Activated T-helper 1 cell treated with Interleukin-2 at 50 U/mL for 16 hours (primary cell): Measurements from ENCODE around the gene ADAMTS2.

Source experiments
- DNase-seq: peaks from one replicate; pipeline ENCODE4 v3.0.0-alpha.2; 2020; ENCODE audit warnings: low read depth

The ADAMTS2 gene

DNA sequence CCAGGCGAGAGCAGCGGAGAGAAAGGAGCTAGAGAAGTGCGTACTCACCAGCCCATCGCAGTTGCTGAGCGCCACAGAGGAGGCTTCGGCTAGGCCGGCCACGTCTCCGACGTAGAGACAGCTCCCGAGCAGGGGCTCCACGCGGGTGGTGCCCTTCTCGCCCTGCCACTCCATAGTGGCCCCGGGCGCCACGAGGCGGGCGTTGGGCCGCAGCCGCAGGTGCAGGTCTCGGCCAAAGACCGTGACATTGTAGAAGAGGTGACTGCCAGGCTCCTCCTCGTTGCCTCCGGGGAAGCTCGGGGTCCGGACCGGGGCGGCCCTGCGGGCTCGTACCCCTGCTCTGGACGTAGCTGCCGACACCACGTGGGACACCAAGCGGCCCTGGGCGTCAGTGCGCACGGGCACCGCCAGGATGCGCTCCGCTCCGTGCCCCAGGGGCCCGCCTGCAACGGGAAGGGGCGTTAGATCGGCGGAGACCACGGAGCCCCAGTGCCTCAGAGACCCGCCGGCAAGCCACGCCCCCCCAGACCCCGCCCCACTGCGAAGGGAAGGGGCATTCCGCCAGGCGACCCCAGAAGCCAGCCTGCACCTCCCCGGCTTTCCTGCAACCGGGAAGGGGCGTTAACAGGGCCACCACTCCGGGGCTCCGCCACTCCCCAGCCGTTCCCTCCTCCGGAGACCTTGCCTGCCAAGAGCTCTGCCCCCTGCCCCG lies 1.4 kb downstream of the ADAMTS2 start:
- no peak for DNase-seq

GRCh38 chr5:179343021-179343718 lies 2.1 kb downstream of the ADAMTS2 start:
- no peak for DNase-seq

- no peak for DNase-seq
Measured at GRCh38 chr5:179342577-179342976, 2.7 kb downstream of the ADAMTS2 start.

- DNase-seq = no peak
Measured at GRCh38 chr5:179340465-179340864, 4.8 kb downstream of the ADAMTS2 start.

- no peak for DNase-seq
Measured at GRCh38 chr5:179339996-179340395, 5.3 kb downstream of the ADAMTS2 start.

- DNase-seq = no peak
Measured at GRCh38 chr5:179339081-179339480, 6.2 kb downstream of the ADAMTS2 start.

GRCh38 chr5:179337796-179338676 lies 7.2 kb downstream of the ADAMTS2 start:
- DNase-seq = no peak

GRCh38 chr5:179336871-179337795 lies 8.1 kb downstream of the ADAMTS2 start:
- no peak for DNase-seq

DNA sequence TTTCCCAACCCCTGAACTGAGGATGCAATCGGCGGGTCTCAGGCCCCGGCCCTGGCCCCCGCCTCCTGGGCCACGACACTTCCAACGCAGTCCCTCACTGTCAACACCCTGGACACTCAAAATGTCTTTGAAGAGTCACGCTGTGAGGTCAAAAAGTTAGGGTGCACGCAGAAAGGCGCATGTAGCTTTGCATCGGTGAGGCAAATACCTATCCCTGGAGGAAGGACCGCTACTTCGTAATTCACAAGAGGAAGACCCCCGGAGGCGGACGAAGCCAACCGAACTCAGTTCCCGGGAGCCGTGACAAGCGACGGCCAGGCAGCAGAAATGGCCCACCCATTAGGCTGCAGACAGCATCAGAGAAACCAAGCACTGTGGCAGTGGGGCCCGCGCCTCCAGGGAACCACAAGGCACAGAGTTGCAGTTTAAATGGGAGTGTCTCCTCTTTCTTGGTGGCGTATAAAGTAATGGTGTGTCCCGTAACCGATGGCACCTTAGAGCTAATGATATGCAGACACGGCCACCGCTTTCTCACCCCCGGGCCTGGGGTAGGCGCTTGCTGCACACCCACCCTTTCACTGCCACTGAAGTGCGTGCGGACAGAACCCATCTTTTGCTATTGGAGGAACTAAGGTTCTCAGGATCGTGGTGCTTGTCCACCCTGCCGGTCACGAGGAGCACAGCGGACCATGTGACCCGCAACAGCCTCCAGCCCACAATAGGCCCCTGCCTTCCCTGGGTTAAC lies 9.0 kb downstream of the ADAMTS2 start:
- no peak for DNase-seq

DNA sequence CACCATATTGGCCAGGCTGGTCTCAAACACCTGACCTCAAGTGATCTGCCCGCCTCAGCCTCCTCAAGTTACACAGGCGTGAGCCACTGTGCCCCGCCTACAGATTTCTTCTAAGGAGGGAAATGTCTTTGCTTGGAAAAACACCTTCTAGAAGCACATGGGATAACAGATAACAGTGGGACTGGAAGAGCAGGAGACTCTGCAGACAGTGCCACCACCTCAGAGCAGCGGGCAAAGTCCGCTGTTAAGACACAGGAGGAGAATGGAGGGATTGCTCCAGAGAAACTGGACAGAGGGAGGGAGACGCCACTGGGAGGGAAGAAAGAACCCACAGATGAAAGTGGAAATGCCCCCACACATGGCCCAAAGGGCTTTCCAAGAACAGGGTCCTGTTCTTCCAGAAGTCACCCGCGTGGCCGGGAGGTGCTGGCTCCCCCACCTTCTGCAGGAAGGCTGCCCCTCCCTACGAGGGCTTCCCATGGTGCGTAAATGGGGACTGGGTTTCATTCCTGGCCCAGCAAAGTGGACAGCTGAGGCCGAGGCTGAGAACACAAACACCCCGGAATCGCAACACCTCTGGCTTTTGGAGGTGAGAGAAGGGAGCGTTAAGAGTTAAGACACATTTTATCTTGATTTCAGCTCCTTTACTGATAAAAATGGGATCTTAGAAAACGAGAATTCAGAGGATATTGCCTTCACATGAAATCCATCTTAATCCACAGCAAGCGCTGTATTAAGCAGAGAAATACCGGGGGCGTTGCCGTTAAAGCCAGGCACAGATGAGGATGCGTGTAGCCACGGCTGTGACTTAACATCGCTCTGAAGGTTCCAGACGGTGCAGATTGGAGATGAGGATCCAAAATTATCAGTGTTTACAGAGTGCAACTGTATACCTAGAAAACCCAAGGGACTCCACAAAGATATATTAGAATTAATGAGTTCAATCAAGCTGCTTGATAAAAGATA lies 11.2 kb downstream of the ADAMTS2 start:
- DNase-seq = no peak

- DNase-seq = no peak
Measured at GRCh38 chr5:179332741-179333290, 12.4 kb downstream of the ADAMTS2 start.

DNA sequence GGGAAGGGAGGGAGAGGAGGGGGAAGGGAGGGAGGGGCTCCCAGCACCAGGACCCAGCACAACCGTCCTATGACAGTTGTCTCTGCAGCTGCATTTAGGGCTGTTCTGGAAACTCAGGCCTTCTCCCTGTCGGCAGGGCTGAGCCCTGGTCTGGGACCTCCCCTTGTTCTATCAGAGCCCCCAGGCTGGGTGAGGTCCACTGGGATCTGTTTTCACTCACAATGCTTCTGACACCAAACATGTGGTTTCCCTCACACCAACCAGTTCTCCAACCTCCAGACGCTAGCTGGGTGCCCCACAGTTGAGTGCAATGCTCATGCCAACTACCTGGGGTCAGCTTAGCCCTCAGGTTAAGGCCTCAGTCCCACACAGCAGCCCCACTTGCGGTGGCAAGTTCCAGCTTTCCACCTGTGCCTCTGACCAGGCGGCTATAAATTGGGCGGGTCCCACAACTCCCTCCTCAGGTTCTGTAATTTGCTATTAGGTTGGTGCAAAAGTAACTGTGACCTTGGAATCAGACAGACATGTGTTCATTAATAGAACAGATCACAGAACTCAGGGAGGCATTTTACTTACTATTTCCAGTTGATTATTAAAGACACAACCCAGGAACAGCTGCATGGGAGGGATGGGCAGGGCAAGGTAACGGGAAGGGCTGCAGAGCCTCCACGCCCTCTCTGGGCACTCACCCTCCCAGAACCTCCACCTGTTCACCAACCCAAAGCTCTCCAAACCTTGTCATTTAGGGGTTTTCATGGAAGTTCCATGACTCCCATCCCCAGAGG lies 13.5 kb downstream of the ADAMTS2 start:
- no peak for DNase-seq

DNA sequence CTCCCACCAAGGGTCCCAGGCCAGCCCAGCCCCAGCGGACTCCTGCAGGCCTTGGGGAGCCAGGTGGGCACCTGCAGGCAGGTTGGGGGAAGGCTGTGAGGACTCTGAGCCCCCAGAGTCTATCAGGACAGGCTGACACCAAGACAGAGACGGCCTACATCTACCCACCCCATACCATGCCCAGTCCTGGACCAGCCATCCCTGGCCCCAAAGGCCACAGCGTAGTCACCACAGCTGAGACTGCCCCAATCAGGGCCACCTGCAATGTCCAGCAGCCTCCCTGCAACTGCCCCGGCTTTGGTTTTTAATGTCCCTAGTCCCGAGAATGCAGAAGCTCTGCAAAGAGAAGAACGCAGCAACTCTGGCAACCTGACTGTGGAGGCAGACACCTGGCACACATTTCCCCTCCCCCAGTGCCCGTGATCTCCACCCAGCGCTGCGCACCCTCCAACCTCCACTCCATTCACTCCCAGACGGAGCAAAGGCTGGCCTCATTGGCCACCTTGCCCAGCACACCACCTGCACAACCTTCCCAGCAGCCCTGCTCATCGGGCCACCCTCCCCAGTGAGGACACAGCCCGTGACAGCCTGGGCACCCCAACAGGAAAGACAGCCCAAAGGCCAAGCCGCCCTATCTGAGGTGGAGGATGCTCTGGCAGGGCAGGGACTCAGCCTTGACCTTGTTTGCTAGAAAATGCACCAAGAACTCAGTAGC lies 14.9 kb downstream of the ADAMTS2 start:
- DNase-seq = no peak

DNA sequence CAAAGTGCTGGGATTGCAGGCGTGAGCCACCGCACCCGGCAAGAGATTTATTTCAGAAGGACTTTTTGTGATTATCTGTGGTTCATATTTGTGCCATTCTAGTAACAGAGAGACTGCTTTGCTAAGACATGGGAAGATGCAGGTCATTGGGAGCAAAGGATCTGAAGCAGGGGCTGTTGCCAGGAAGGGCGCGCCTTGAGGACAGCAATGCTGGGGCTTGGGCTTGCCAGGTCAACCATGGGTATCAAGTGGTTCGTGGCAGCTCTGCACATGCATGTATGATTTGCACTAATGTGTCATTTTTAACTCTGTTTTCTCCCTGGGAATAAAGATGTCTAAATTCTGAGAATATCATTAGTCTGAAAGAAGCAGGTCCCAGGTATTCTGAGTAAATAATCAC lies 17.0 kb downstream of the ADAMTS2 start:
- no peak for DNase-seq

DNA sequence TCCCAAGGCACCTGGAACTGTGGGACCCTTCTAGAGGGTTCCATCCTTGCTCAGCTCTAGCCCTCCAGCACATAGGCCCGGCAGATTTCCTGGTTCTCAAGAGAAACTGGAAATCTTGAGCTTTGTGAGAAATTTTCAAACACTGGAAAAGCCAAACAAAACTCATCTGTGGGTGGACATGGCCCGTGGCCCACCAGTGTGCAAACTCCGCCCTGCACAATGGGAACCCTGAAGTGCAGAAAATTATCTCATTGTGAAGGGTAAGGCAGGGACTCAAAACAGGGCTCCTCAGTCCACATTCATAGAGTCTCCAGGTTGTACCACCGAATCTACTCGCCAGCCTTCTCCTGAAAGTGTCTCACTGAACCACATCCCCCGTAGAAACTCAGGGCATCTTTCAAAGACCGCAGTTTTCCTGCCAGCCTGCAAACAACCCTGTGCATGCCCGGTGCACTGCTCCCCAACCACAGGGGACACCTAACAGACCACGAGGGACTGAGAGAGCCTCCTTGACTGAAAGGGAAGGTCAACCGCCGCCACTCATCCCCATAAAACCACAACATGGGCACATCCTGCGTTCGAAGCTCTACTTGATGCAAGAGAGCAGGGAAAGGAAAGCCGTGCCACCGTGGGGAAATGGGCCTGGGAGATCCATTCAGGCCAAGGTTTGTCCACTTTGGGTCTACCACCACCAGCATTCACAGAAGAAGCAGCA lies 18.1 kb downstream of the ADAMTS2 start:
- DNase-seq = no peak

DNA sequence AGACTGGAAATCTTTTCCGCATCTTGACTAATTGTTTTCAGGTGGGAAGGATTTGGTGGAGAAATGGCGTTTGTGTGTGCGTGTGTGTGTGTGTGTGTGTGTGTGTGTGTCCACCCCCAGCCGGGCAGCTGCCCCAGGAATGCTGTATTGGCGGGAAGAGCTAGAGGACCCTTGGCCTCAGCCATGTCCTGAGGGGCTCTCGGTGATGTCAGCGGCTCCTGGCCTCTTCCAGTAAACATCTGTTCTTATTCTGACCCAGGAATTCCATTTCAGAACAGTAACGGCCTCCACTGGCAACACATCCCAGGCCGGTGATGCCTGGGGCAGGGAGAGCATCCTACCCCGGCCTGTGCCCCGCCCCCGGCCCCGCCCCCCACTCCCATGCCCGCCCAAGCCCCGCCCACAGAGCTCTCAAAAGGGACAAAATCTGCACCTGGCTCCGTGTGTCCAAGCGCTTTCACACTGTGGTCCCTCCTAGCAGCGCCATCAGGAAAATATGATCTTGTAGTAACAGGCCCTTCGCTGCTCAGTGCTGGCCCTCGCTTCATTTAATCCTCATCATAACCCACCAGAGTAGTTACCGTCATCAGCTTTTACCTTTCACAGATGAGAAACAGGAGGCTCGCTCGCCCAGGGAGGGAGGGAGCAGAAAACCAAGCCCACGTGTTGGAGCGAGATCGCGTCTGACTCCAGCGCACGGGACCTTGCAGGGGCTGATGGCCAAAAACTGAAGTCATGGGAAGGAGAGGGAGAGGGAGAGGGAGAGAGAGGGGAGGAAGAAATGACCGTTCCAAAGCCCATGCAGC lies 18.9 kb downstream of the ADAMTS2 start:
- DNase-seq = no peak
